K562 (cell line): ENCODE results near the gene SETD4. TPM values are rescaled to one million over a fixed set of nuclear protein-coding genes. Genes with fewer than 3 reads are reported as not detected.
A peak's percentile ranks its signal among the peaks of the same experiment; 100 is the strongest.

Experiments
- ELF4 ChIP-seq: fragments of 450-650 bp; formaldehyde crosslinking; IDR thresholded peaks from 2 replicates; pipeline ENCODE4 v1.4.0; 2022; ENCODE audit warnings: missing genetic modification characterization
- FOXJ3 ChIP-seq: sonication (generic); formaldehyde crosslinking; IDR thresholded peaks from 2 replicates; pipeline ENCODE4 v1.4.0; 2020; ENCODE audit warnings: mild to moderate bottlenecking, missing genetic modification reagents
- GTF2F1 ChIP-seq: IDR thresholded peaks from 2 replicates; pipeline ENCODE4 v1.6.1; 2011; ENCODE audit warnings: low read depth, low read length, improper control_type of control experiment
- HCFC1 ChIP-seq: IDR thresholded peaks from 2 replicates; pipeline ENCODE4 v1.6.1; 2012; ENCODE audit warnings: low read depth, low read length, improper control_type of control experiment
- KDM5B ChIP-seq: fragments of 200-600 bp; sonication (generic); IDR thresholded peaks from 2 replicates; pipeline ENCODE4 v1.6.1; 2012; ENCODE audit warnings: low read depth, mild to moderate bottlenecking, moderate library complexity, low read length, control low read depth, inconsistent platforms; ENCODE audit not compliant: insufficient replicate concordance
- NR2C2 ChIP-seq, 2 experiments: fragments of 200-800 bp in 1 of 2; sonication (Bioruptor generic) in 1 of 2; sonication (generic) in 1 of 2; formaldehyde crosslinking in 1 of 2; IDR thresholded peaks; 2 replicates each; pipeline versions ENCODE4 v1.6.1 to v1.8.0; 2016 to 2022; ENCODE audit warnings: mild to moderate bottlenecking in 1 of 2, missing compliant biosample characterization in 1 of 2, missing genetic modification characterization in 1 of 2, missing genetic modification reagents in 1 of 2
- PHB2 ChIP-seq: fragments of 450-650 bp; IDR thresholded peaks from 2 replicates; pipeline ENCODE4 v1.6.1; 2017; ENCODE audit warnings: low read depth
- RFX1 ChIP-seq: fragments of 450-650 bp; IDR thresholded peaks from 2 replicates; pipeline ENCODE4 v1.6.1; 2016; ENCODE audit warnings: mild to moderate bottlenecking, moderate library complexity
- SRSF7 ChIP-seq: fragments of 200-400 bp; formaldehyde crosslinking; optimal IDR thresholded peaks from 2 replicates; pipeline ENCODE3; 2017; ENCODE audit warnings: mild to moderate bottlenecking, low read depth, low read length
- THAP7 ChIP-seq: fragments of 250-450 bp; sonication (Bioruptor Pico); IDR thresholded peaks from 2 replicates; pipeline ENCODE4 v1.5.0; 2021
- UBTF ChIP-seq, 2 experiments: IDR thresholded peaks; 2 replicates each; pipeline ENCODE4 v1.6.1; 2012; ENCODE audit warnings: improper control_type of control experiment in 2 of 2, low read depth in 2 of 2, low read length in 2 of 2, borderline replicate concordance in 1 of 2
- USF1 ChIP-seq: sonication (generic); formaldehyde crosslinking; IDR thresholded peaks from 2 replicates; pipeline ENCODE4 v1.9.0; 2022; ENCODE audit warnings: mild to moderate bottlenecking, missing genetic modification reagents
- ZEB2 ChIP-seq: fragments of 450-650 bp; IDR thresholded peaks from 2 replicates; pipeline ENCODE4 v1.6.1; 2016
- ZKSCAN1 ChIP-seq: fragments of 150-350 bp; IDR thresholded peaks from 2 replicates; pipeline ENCODE4 v1.6.1; 2016; ENCODE audit warnings: low read depth, low read length
- ZNF407 ChIP-seq: fragments of 450-650 bp; IDR thresholded peaks from 2 replicates; pipeline ENCODE4 v1.6.1; 2016; ENCODE audit warnings: low read depth
- ZNF830 ChIP-seq: fragments of 250-450 bp; sonication (Bioruptor Pico); IDR thresholded peaks from 2 replicates; pipeline ENCODE4 v1.5.0; 2021; ENCODE audit warnings: mild to moderate bottlenecking
- polyA plus RNA-seq, 8 experiments: library from polyadenylated mRNA; depleted of rRNA in 4 of 8; stranded (reverse) in 5 of 8; unstranded in 3 of 8; fragments of >200 nt; fragmentation: Nextera tagmentation in 2 of 8; fragmentation: Illumina TruSeq in 1 of 8; extraction: Ambion mirVana in 2 of 8; extraction: Trizol in 1 of 8; gene quantifications; 2 replicates each; pipeline versions ENCODE4 v1.2.1 to v1.2.3, GENCODE V29; 2011 to 2014; ENCODE audit warnings: inconsistent platforms in 1 of 8, missing spikeins in 1 of 8
- total RNA-seq, 7 experiments: library from RNA; depleted of rRNA in 6 of 7; stranded (reverse); fragments of >200 nt in 6 of 7; fragmentation: Illumina TruSeq in 2 of 7; extraction: Trizol in 2 of 7; gene quantifications; 2 replicates each; pipeline versions ENCODE4 v1.2.1 to v1.2.3, GENCODE V29; 2011 to 2021; ENCODE audit warnings: low replicate concordance in 1 of 7

SETD4 gene
- total and polyA plus RNA-seq, 9 of the 15 experiments (the other 6 are each of a cell fraction or from before 2014, with no cell fraction given), result 16.1 to 51.3 (median 25.7) TPM

GRCh38 chr21:36060159-36060921 lies at the start of gene SETD4 (continued):
- peak; percentile 41; the same call in 1 of the 2 replicates for TF ChIP-seq ZKSCAN1
- no peak for TF ChIP-seq FOXJ3 (CRISPR knock-in tag)
- no peak for TF ChIP-seq THAP7
- TF ChIP-seq KDM5B, result peak; percentile 57
- TF ChIP-seq ZEB2, result 0 out of 2 replicates have a peak, but pooled peaks have one; percentile 16
- no peak for TF ChIP-seq UBTF (IDR thresholded peaks at IDR 0.05; ENCODE audit: borderline replicate concordance in 1 of 2, low read depth in 2 of 2, low read length in 2 of 2)
- peak; percentile 67; the same call in 1 of the 2 replicates for TF ChIP-seq USF1
- peak; percentile 62 for TF ChIP-seq HCFC1
- peak; percentile 55; the same call in 1 of the 2 replicates for TF ChIP-seq ELF4
- TF ChIP-seq ZNF830, result no peak
- TF ChIP-seq ZNF407, result no peak
- peak; percentile 90 for TF ChIP-seq NR2C2 (CRISPR knock-in tag; IDR thresholded peaks at IDR 0.05)
- peak; percentile 99 for TF ChIP-seq NR2C2 (tag; IDR thresholded peaks at IDR 0.05)
- TF ChIP-seq GTF2F1, result no peak; the same call in 1 of the 2 replicates
- TF ChIP-seq PHB2, result no peak
- no peak for TF ChIP-seq SRSF7
- peak; percentile 98 for TF ChIP-seq RFX1
